Activated naive CD4-positive, alpha-beta T cell (primary cell): ENCODE data around the gene PTTG1IP.

Source experiments
- DNase-seq, 4 experiments: peaks; one replicate each; lab custom pipeline; 2025; lab: John Stamatoyannopoulos, UW

Gene PTTG1IP

GRCh38 chr21:44909719-44910118 lies 36.2 kb upstream of the PTTG1IP start:
- no peak for DNase-seq

- DNase-seq, result no peak
These were observed 35.4 kb upstream of the PTTG1IP start for GRCh38 chr21:44908908-44909307.

- DNase-seq, result no peak
These were observed 34.7 kb upstream of the PTTG1IP start for GRCh38 chr21:44907966-44908895.

- DNase-seq, result no peak
These were observed 33.9 kb upstream of the PTTG1IP start for GRCh38 chr21:44907225-44907965.

GRCh38 chr21:44905728-44906090 lies 32.2 kb upstream of the PTTG1IP start:
- no peak for DNase-seq

GRCh38 chr21:44905016-44905727 lies 31.7 kb upstream of the PTTG1IP start:
- DNase-seq, result no peak

- DNase-seq, result no peak
These were observed 30.8 kb upstream of the PTTG1IP start for GRCh38 chr21:44904141-44904923.

- DNase-seq, result no peak
These were observed 30.2 kb upstream of the PTTG1IP start for GRCh38 chr21:44903689-44904088.

- no peak for DNase-seq
These were observed 29.7 kb upstream of the PTTG1IP start for GRCh38 chr21:44903050-44903685.

GRCh38 chr21:44902268-44903049 lies 29.0 kb upstream of the PTTG1IP start:
- DNase-seq, result no peak

GRCh38 chr21:44901391-44902074 lies 28.0 kb upstream of the PTTG1IP start:
- no peak for DNase-seq

GRCh38 chr21:44900559-44901251 lies 27.2 kb upstream of the PTTG1IP start:
- no peak for DNase-seq

GRCh38 chr21:44899768-44900558 lies 26.5 kb upstream of the PTTG1IP start:
- no peak for DNase-seq

GRCh38 chr21:44898851-44899767 lies 25.6 kb upstream of the PTTG1IP start:
- no peak for DNase-seq

- no peak for DNase-seq
These were observed 24.6 kb upstream of the PTTG1IP start for GRCh38 chr21:44898011-44898488.

GRCh38 chr21:44897326-44898010 lies 24.0 kb upstream of the PTTG1IP start:
- no peak for DNase-seq
